ENCODE results near the gene DCC.

DNA sequence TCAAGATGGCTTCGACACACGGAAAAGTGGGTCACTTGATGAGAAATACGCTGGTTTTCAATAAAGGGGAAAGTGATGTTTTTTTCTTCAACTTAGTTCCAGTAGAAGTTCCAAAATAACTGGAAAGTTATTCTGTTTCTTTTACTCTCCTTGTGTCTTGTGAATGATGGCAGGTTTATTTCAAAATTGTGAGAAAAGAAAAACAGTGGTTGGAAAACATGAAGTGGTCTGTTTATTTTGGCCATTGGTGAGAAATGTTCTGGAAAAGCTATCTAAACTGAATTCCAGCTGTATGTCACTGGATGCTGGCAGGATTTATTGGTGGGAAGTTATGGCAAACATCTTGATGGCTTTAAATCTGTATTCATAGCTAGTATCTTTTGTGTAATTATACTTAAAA, 484.1 kb downstream of the DCC start:
- TF ChIP-seq, protein P1, sequence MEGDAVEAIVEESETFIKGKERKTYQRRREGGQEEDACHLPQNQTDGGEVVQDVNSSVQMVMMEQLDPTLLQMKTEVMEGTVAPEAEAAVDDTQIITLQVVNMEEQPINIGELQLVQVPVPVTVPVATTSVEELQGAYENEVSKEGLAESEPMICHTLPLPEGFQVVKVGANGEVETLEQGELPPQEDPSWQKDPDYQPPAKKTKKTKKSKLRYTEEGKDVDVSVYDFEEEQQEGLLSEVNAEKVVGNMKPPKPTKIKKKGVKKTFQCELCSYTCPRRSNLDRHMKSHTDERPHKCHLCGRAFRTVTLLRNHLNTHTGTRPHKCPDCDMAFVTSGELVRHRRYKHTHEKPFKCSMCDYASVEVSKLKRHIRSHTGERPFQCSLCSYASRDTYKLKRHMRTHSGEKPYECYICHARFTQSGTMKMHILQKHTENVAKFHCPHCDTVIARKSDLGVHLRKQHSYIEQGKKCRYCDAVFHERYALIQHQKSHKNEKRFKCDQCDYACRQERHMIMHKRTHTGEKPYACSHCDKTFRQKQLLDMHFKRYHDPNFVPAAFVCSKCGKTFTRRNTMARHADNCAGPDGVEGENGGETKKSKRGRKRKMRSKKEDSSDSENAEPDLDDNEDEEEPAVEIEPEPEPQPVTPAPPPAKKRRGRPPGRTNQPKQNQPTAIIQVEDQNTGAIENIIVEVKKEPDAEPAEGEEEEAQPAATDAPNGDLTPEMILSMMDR (conservative IDR thresholded peaks at IDR 0.05 in 1 of 2, IDR thresholded peaks at IDR 0.05 in 1 of 2; ENCODE audit: low read depth in 1 of 2, low read length in 2 of 2): no peak
- TF ChIP-seq EZH2 (IDR thresholded peaks at IDR 0.05; ENCODE audit: low read length, missing control alignments): no peak

All from fibroblast of lung (primary cell).